Caco-2 (cell line): ENCODE data around the gene LPCAT1. TPM values are rescaled to one million over a fixed set of nuclear protein-coding genes. Genes with fewer than 3 reads are reported as not detected.
"Not testable (repeated sequence)": the region's sequence is repeated elsewhere in the genome, so short reads cannot be mapped to it uniquely, and the experiment has no call there.

ENCODE experiments used
- BruUV-seq: library from RNA; stranded (reverse); fragments of 400-500 nt; replicated peaks from 2 replicates; lab custom pipeline; 2021; lab: Mats Ljungman, UMichigan
- CTCF ChIA-PET: fragments of 300-600 bp; sonication (Branson Sonifier 250); formaldehyde crosslinking; loops from one replicate; lab custom pipeline; 2022; ENCODE audit warnings: antibody characterized with exemption; lab: Charles Lee
- POLR2A ChIA-PET: fragments of 300-600 bp; sonication (Branson Sonifier 250); formaldehyde crosslinking; loops from one replicate; lab custom pipeline; 2022; ENCODE audit warnings: antibody characterized with exemption; lab: Charles Lee
- DNase-seq, 2 experiments: peaks; one replicate each; pipeline versions ENCODE4 v3.0.0 to v3.0.0-alpha.2; 2020 to 2022
- H3K27me3 ChIP-seq: replicated peaks from 2 replicates; pipeline ENCODE4 v1.6.0; 2011; ENCODE audit warnings: low read length; ENCODE audit not compliant: control insufficient read depth, insufficient read depth
- H3K36me3 ChIP-seq: 2 replicates; pipeline ENCODE4 v1.5.1; 2011; ENCODE audit warnings: low read length; ENCODE audit not compliant: control insufficient read depth, insufficient read depth
- H3K4me1 ChIP-seq: fragments of 250-450 bp; sonication (Bioruptor Pico); 2 replicates; pipeline ENCODE4 v1.5.1; 2020; ENCODE audit warnings: mild to moderate bottlenecking
- H3K4me3 ChIP-seq: 2 replicates; pipeline ENCODE4 v1.5.1; 2011; ENCODE audit warnings: low read depth, mild to moderate bottlenecking, control low read depth, low read length
- H3K9me3 ChIP-seq: fragments of 250-450 bp; sonication (Bioruptor Pico); 2 replicates; pipeline ENCODE4 v1.5.1; 2020; ENCODE audit warnings: mild to moderate bottlenecking, moderate library complexity
- H3K27ac Mint-ChIP-seq: one replicate; pipeline ENCODE4 v1.8.0; 2022; ENCODE audit warnings: mixed read lengths; ENCODE audit not compliant: unreplicated experiment
- H3K27me3 Mint-ChIP-seq: one replicate; pipeline ENCODE4 v1.8.0; 2022; ENCODE audit warnings: mixed read lengths; ENCODE audit not compliant: insufficient read depth, unreplicated experiment
- H3K36me3 Mint-ChIP-seq: one replicate; pipeline ENCODE4 v1.8.0; 2022; ENCODE audit warnings: mild to moderate bottlenecking, mixed read lengths; ENCODE audit not compliant: insufficient read depth, unreplicated experiment
- H3K4me1 Mint-ChIP-seq: one replicate; pipeline ENCODE4 v1.8.0; 2022; ENCODE audit warnings: low read depth, mixed read lengths; ENCODE audit not compliant: unreplicated experiment
- H3K4me3 Mint-ChIP-seq: one replicate; pipeline ENCODE4 v1.8.0; 2022; ENCODE audit warnings: mild to moderate bottlenecking, moderate library complexity, mixed read lengths; ENCODE audit not compliant: unreplicated experiment
- H3K9me3 Mint-ChIP-seq: one replicate; pipeline ENCODE4 v1.8.0; 2022; ENCODE audit warnings: mixed read lengths; ENCODE audit not compliant: unreplicated experiment
- CTCF ChIP-seq, 2 experiments: fragments of 200-600 bp in 1 of 2; IDR thresholded peaks; 1 replicate in 1 of 2; 2 replicates in 1 of 2; pipeline versions ENCODE4 v1.5.1 to v1.8.0; 2011 to 2022; ENCODE audit warnings: antibody characterized with exemption in 1 of 2, control low read depth in 1 of 2, inconsistent platforms in 1 of 2, low read depth in 1 of 2, low read length in 1 of 2, mild to moderate bottlenecking in 1 of 2, moderate library complexity in 1 of 2; ENCODE audit not compliant: insufficient read depth in 1 of 2, severe bottlenecking in 1 of 2, unreplicated experiment in 1 of 2
- intact Hi-C: fragments of 100-400 bp; cut with micrococcal nuclease; formaldehyde crosslinking; loops from one replicate; pipeline ENCODE4 v1.10.0; 2022; ENCODE audit not compliant: unreplicated experiment
- total RNA-seq: library from RNA; stranded (reverse); gene quantifications from 2 replicates; pipeline ENCODE4 v1.2.3, GENCODE V29; 2022

LPCAT1 gene
- total RNA-seq, 1 experiment from 2014 or later = 52.8 TPM

- no peak overlapping the region for H3K27ac Mint-ChIP-seq
- no peak overlapping the region for H3K4me3 Mint-ChIP-seq
- intact Hi-C loops = no loop called here
- H3K9me3 ChIP-seq = no peaks in the 10 kb centered on the region
- BruUV-seq = no TSS peak
- no peaks in the 10 kb centered on the region for H3K4me1 ChIP-seq
- no peaks in the 10 kb centered on the region for H3K9me3 Mint-ChIP-seq
- DNase-seq = no peak
- no peaks in the 10 kb centered on the region for H3K4me1 Mint-ChIP-seq
- no peaks in the 10 kb centered on the region for H3K27me3 Mint-ChIP-seq
- no peaks in the 10 kb centered on the region; the same call in none of the 2 replicates for H3K36me3 ChIP-seq
- no peak for TF ChIP-seq CTCF (IDR thresholded peaks at IDR 0.05; ENCODE audit: insufficient read depth in 1 of 2, low read depth in 1 of 2, low read length in 1 of 2, severe bottlenecking in 1 of 2, unreplicated experiment in 1 of 2)
- no peaks in the 10 kb centered on the region for H3K27me3 ChIP-seq
- H3K4me3 ChIP-seq = no peak overlapping the region
- peaks cover 38% of the 10 kb centered on the region for H3K36me3 Mint-ChIP-seq
- CTCF ChIA-PET = no interaction called here
- POLR2A ChIA-PET = no interaction called here
Observed at GRCh38 chr5:1507014-1507375, 16.8 kb downstream of the LPCAT1 start.

- no peak for DNase-seq
- ChIA-PET CTCF (no interaction called here), POLR2A (no interaction called here)
- Histone ChIP-seq H3K4me3 (no peak overlapping the region), H3K9me3 (no peaks in the 10 kb centered on the region), H3K4me1 (no peaks in the 10 kb centered on the region), H3K36me3 (no peaks in the 10 kb centered on the region; the same call in none of the 2 replicates), H3K27me3 (no peaks in the 10 kb centered on the region)
- Mint-ChIP-seq H3K9me3 (no peaks in the 10 kb centered on the region), H3K4me3 (no peak overlapping the region), H3K4me1 (no peaks in the 10 kb centered on the region), H3K36me3 (peaks cover 36% of the 10 kb centered on the region), H3K27me3 (no peaks in the 10 kb centered on the region), H3K27ac (no peak overlapping the region)
- intact Hi-C loops = no loop called here
- BruUV-seq = no TSS peak
- TF ChIP-seq CTCF (IDR thresholded peaks at IDR 0.05; ENCODE audit: insufficient read depth in 1 of 2, low read depth in 1 of 2, low read length in 1 of 2, severe bottlenecking in 1 of 2, unreplicated experiment in 1 of 2) = no peak
Observed at GRCh38 chr5:1506242-1507013, 17.3 kb downstream of the LPCAT1 start.

GRCh38 chr5:1505506-1506241 lies 18.1 kb downstream of the LPCAT1 start:
- Mint-ChIP-seq H3K4me1 (no peaks in the 10 kb centered on the region), H3K36me3 (peaks cover 36% of the 10 kb centered on the region), H3K27ac (no peak overlapping the region), H3K4me3 (no peak overlapping the region), H3K27me3 (no peaks in the 10 kb centered on the region), H3K9me3 (no peaks in the 10 kb centered on the region)
- ChIA-PET POLR2A (no interaction called here), CTCF (no interaction called here)
- Histone ChIP-seq H3K27me3 (no peaks in the 10 kb centered on the region), H3K36me3 (no peaks in the 10 kb centered on the region; the same call in 1 of the 2 replicates), H3K4me1 (no peaks in the 10 kb centered on the region), H3K4me3 (no peak overlapping the region), H3K9me3 (no peaks in the 10 kb centered on the region)
- DNase-seq = no peak
- intact Hi-C loops = no loop called here
- no peak for TF ChIP-seq CTCF (IDR thresholded peaks at IDR 0.05; ENCODE audit: insufficient read depth in 1 of 2, low read depth in 1 of 2, low read length in 1 of 2, severe bottlenecking in 1 of 2, unreplicated experiment in 1 of 2)
- BruUV-seq = no TSS peak

GRCh38 chr5:1505089-1505488 lies 18.7 kb downstream of the LPCAT1 start:
- BruUV-seq, H3K9me3 Mint-ChIP-seq, H3K27me3 Mint-ChIP-seq, H3K4me3 Mint-ChIP-seq, H3K27me3 ChIP-seq, H3K9me3 ChIP-seq, H3K4me1 ChIP-seq, H3K27ac Mint-ChIP-seq, H3K36me3 ChIP-seq, DNase-seq, H3K4me3 ChIP-seq, POLR2A ChIA-PET, intact Hi-C loops, H3K4me1 Mint-ChIP-seq: not testable (repeated sequence)
- CTCF ChIA-PET = interaction anchor here (0.6 kb wide), 1 partner anchor 344 kb away, joined by 3 read pairs; no protein-coding TSS in a partner anchor
- H3K36me3 Mint-ChIP-seq = peaks cover 30% of the 10 kb centered on the region
